Superior temporal gyrus (tissue), 1 donor: ENCODE data around the gene HACD1.

ENCODE experiments used
- DNase-seq: peaks from one replicate; pipeline ENCODE4 v3.0.0-alpha.2; 2016; ENCODE audit errors: extremely low spot score

The HACD1 gene, protein sequence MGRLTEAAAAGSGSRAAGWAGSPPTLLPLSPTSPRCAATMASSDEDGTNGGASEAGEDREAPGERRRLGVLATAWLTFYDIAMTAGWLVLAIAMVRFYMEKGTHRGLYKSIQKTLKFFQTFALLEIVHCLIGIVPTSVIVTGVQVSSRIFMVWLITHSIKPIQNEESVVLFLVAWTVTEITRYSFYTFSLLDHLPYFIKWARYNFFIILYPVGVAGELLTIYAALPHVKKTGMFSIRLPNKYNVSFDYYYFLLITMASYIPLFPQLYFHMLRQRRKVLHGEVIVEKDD

GRCh38 chr10:17617031-17617911 lies at the start of gene HACD1:
HACD1 (minus strand) TSS chr10:17617374; CDS start chr10:17617339, 35 bp downstream.
- DNase-seq: peak; percentile 64

DNA sequence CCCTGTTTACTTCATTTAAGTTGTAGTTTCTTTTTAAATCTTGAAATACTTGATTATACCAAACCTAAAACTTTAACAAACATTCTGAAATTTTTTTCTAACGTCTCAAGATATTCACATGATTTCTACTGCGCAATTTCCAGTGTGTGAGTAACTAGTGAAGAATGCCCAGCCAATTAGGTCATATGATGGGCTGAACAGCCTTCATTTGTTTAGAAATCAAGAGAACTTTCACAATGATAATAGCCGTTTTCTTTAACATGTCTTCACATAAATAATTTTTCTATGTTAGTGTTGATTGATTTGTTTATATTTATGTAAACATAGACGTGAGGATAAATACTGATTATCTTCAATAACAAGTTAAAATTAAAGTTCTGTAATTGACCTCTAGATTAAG lies 48.6 kb upstream of the HACD1 start:
- DNase-seq: peak; percentile 82

DNA sequence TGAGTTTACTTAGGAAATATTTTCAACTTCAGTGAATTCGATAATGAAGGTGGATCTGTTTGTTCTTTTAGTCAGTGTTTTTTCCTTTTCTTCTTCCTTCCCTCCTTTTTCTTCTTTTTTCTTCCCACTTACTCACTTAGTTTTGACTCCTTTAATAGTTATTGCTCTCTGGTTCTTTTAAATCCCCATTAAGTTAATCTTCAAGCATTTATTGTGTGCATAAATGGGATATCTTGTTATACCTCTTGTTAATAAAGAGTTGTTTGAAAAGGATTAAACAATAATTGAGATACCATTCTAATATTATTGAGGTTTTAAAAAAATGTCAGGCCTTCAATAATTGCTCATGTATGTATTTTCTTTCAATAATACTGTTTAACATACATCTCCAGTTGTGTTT lies 46.3 kb upstream of the HACD1 start:
- DNase-seq: no peak

GRCh38 chr10:17662193-17663138 lies 45.3 kb upstream of the HACD1 start:
- DNase-seq: no peak

GRCh38 chr10:17661510-17661909 lies 44.3 kb upstream of the HACD1 start:
- DNase-seq: no peak

GRCh38 chr10:17660921-17661320 lies 43.7 kb upstream of the HACD1 start:
- no peak for DNase-seq

DNA sequence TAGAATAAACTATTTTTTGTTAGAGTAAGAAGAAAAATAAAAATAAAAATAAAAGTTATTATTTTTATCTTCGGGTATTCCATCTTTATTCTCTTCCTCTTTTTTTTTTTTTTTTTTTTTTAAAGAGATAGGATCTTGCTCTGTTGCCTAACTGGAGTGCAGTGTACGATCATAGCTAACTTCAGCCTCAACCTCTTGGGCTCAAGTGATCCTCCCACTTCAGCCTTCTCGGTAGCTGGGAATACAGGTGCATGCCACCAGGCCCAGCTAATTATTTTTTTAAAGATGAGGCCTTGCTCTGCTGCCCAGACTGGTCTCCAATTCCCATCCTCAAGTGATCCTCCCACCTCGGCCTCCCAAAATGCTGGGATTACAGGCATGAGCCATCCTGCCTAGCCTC lies 42.2 kb upstream of the HACD1 start:
- DNase-seq: no peak

DNA sequence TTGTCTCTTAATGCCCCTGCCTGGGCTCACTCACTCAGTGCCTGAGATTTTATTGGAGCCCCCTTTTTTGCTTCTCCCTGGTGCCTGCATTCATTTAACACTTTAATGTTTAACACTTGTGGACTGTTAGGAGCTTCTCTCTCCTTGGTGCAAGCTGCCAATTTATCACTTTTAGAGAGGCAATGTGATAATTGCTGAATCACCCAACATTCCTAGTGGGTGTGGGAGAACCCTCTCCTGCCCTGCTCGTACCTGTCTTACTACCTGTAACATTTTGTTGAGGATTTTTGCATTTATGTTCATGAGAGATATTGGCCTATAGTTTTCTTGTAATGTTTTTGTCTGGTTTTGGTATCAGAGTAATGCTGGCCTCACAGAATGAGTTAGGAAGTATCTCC lies 39.9 kb upstream of the HACD1 start:
- no peak for DNase-seq

GRCh38 chr10:17655567-17656146 lies 38.5 kb upstream of the HACD1 start:
- no peak for DNase-seq

GRCh38 chr10:17655009-17655408 lies 37.8 kb upstream of the HACD1 start:
- DNase-seq: no peak

GRCh38 chr10:17652585-17652984 lies 35.4 kb upstream of the HACD1 start:
- DNase-seq: no peak

- no peak for DNase-seq
These were observed 34.7 kb upstream of the HACD1 start for GRCh38 chr10:17651896-17652295.

- no peak for DNase-seq
These were observed 33.2 kb upstream of the HACD1 start for GRCh38 chr10:17650416-17650815.

DNA sequence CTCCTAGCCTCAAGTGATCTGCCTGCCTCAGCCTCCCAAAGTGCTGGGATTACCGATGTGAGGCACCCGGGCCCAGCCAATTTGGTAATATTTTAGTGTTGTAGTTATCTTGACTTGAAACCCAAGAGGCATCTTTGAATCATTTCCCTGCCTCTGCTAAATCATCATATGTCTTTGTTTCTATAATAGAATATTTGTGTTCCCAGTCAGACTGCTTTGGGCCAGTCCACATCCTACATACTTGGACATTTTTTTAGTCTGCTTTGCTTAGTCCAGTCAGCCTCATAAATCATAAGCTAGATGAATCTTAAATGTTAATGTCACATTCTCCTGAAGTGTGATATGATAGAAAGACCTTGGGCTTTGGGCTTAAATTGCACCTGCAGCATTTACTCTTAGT lies 32.7 kb upstream of the HACD1 start:
- no peak for DNase-seq

DNA sequence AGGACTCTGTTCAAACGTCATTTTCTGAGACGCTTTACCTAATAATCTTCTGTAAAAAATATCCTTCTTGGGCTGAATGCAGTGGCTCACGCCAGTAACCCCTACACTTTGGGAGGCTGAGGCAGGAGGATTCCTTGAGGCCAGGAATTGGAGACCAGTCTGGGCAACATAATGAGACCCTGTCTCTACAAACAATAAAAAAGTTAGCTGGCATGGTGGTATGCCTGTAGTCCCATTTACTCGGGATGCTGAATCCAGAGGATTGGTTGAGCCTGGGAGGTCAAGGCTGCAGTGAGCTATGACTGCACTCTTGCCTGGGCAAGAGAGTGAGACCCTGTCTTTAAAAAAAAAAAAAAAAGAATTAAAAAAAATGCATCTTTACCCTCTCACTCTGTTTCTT lies 31.9 kb upstream of the HACD1 start:
- DNase-seq: no peak

- DNase-seq: no peak
These were observed 31.3 kb upstream of the HACD1 start for GRCh38 chr10:17648243-17649035.

DNA sequence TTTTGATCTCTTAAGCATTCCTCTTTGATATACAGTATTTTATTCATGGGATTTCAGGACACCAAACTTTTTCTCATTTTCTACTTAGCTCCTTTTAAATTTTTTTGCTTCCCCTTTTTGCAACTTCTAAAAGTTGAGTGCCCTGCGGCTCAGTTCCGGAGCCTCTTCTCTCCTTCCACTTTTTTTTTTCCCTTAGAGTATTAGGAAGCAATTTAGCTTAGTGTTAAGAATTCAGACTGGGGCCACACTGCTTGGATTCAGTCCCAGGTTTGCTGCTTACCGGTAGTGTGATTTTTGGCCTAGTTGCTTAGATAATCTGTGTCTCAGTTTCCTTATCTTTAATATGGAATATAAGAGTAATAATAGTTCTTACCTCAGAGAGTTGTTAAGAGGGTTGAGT lies 30.2 kb upstream of the HACD1 start:
- DNase-seq: no peak

- peak; percentile 6 for DNase-seq
These were observed 28.6 kb upstream of the HACD1 start for GRCh38 chr10:17645621-17646345.

GRCh38 chr10:17644485-17644943 lies 27.3 kb upstream of the HACD1 start:
- DNase-seq: peak; percentile 46
